AG09319 (cell line): ENCODE data around the gene TFDP2.
"Not testable (repeated sequence)": the region's sequence is repeated elsewhere in the genome, so short reads cannot be mapped to it uniquely, and the experiment has no call there.

Experiments
- DNase-seq: peaks from one replicate; pipeline ENCODE4 v3.0.0-alpha.2; 2010; ENCODE audit warnings: low read depth; ENCODE audit errors: extremely low read depth
- CTCF ChIP-seq: IDR thresholded peaks from 2 replicates; pipeline ENCODE4 v1.5.1; 2011; ENCODE audit warnings: low read depth, mild to moderate bottlenecking, inconsistent platforms, low read length, moderate library complexity

Gene TFDP2

GRCh38 chr3:142086581-142087090 lies 62.7 kb downstream of the TFDP2 start:
- no peak for DNase-seq
- no peak for TF ChIP-seq CTCF

GRCh38 chr3:142081178-142081577 lies 68.2 kb downstream of the TFDP2 start:
- TF ChIP-seq CTCF = no peak

GRCh38 chr3:142077859-142078500 lies 71.4 kb downstream of the TFDP2 start:
- no peak for TF ChIP-seq CTCF
- DNase-seq = no peak

More at GRCh38 chr3:142081178-142081577, 68.2 kb downstream of the TFDP2 start:
- DNase-seq = no peak

GRCh38 chr3:142077155-142077858 lies 72.0 kb downstream of the TFDP2 start:
- TF ChIP-seq CTCF = no peak
- DNase-seq = no peak

- DNase-seq = not testable (repeated sequence)
Measured at GRCh38 chr3:142075656-142076055, 73.7 kb downstream of the TFDP2 start.

GRCh38 chr3:142072816-142073215 lies 76.5 kb downstream of the TFDP2 start:
- TF ChIP-seq CTCF = no peak
- no peak for DNase-seq

- no peak for DNase-seq
- TF ChIP-seq CTCF = no peak
Measured at GRCh38 chr3:142065932-142066331, 83.4 kb downstream of the TFDP2 start.
